ENCODE data around the gene IDH2. TPM values are rescaled to one million over a fixed set of nuclear protein-coding genes. Genes with fewer than 3 reads are reported as not detected.

Gene IDH2
- total and polyA plus RNA-seq, 10 of the 15 experiments (the other 5 are each of a cell fraction or from before 2014, with no cell fraction given) = 2.3 to 358 (median 242) TPM

GRCh38 chr15:90085565-90085964, 16.7 kb downstream of the IDH2 start:
- no peak for FAIRE-seq
- RAD21 ChIA-PET (ENCODE audit: unreplicated experiment) = interaction anchor here (0.5 to 2.8 kb wide), 5 partner anchors 85 to 324 kb away, joined by 3 to 21 read pairs (median 3); no protein-coding TSS in a partner anchor
- H3K9ac ChIP-seq (ENCODE audit: control insufficient read depth, insufficient read depth, low read length) = no peak overlapping the region

GRCh38 chr15:90084876-90085423, 17.3 kb downstream of the IDH2 start:
- ChIA-PET POLR2A (interaction anchor here (1.0 to 1.6 kb wide), 2 partner anchors 9 to 10 kb away, joined by 3 to 4 read pairs; no protein-coding TSS in a partner anchor), CTCF (interaction anchor here (0.6 to 3.0 kb wide), 9 partner anchors 8 to 324 kb away, joined by 3 to 26 read pairs (median 5); no protein-coding TSS in a partner anchor), SMC1A (ENCODE audit: uncharacterized antibody, unreplicated experiment) (interaction anchor here (1.0 to 1.7 kb wide), 5 partner anchors 81 to 210 kb away, joined by 3 to 8 read pairs (median 3); no protein-coding TSS in a partner anchor), RAD21 (ENCODE audit: unreplicated experiment) (interaction anchor here (0.5 to 2.8 kb wide), 5 partner anchors 36 to 324 kb away, joined by 3 to 21 read pairs (median 3); no protein-coding TSS in a partner anchor)
- ATAC-seq = no peak
- DNase-seq (ENCODE audit: low read depth, low spot score) = no peak
- H2AFZ ChIP-seq (ENCODE audit: control insufficient read depth, low read depth, low read length) = no peak overlapping the region
- 94% methylated on average over 18 of the region's 18 CpGs for WGBS (ENCODE audit: insufficient coverage, insufficient replicate concordance, low lambda C conversion rate, missing lambda C conversion rate)
- no peaks in the 10 kb centered on the region for H3K79me2 ChIP-seq (ENCODE audit: control insufficient read depth, insufficient read depth, low read length)
- H3K9me3 ChIP-seq (replicated peaks; ENCODE audit: control insufficient read depth, insufficient read depth, low read length) = no peaks in the 10 kb centered on the region
- no peaks in the 10 kb centered on the region for H3K27me3 ChIP-seq (replicated peaks in 1 of 2; ENCODE audit: control insufficient read depth in 2 of 2, insufficient read depth in 2 of 2, low read length in 1 of 2)
- H4K20me1 ChIP-seq (ENCODE audit: control insufficient read depth, insufficient read depth) = no peaks in the 10 kb centered on the region; the same call in 1 of the 2 replicates
- in situ Hi-C loops (cut with MboI) = no loop called here
- H3K4me2 ChIP-seq (ENCODE audit: control insufficient read depth, insufficient read depth) = no peak overlapping the region
- H3K9ac ChIP-seq (ENCODE audit: control insufficient read depth, insufficient read depth, low read length) = no peak overlapping the region
- no peak for FAIRE-seq
- H3K4me3 ChIP-seq = no peak overlapping the region
- no TSS peak for BruUV-seq (replicated peaks)
- no peaks in the 10 kb centered on the region for H3K4me1 ChIP-seq (ENCODE audit: control insufficient read depth, insufficient read depth, low read length)
- intact Hi-C loops (cut with micrococcal nuclease; ENCODE audit: unreplicated experiment) = loop anchor here (5.0 to 10.0 kb wide), 2 partner anchors 208 to 320 kb away; no protein-coding TSS in a partner anchor
- no peak overlapping the region for H3K27ac ChIP-seq (ENCODE audit: control insufficient read depth, insufficient read depth)
- H3K36me3 ChIP-seq (ENCODE audit: control insufficient read depth in 2 of 2, insufficient read depth in 2 of 2, low read length in 1 of 2) = peaks cover 25 to 34% of the 10 kb centered on the region in 2 experiments
- TF ChIP-seq PML (IDR thresholded peaks at IDR 0.05; ENCODE audit: low read length) (no peak), RELA (IDR thresholded peaks at IDR 0.05; ENCODE audit: borderline replicate concordance, partially characterized antibody) (no peak), NFXL1 (IDR thresholded peaks at IDR 0.05; ENCODE audit: borderline replicate concordance) (no peak), ZBTB40 (IDR thresholded peaks at IDR 0.05; ENCODE audit: borderline replicate concordance) (no peak), TARDBP (IDR thresholded peaks at IDR 0.05; ENCODE audit: borderline replicate concordance) (no peak), TAF1 (IDR thresholded peaks at IDR 0.05; ENCODE audit: borderline replicate concordance, low read depth, low read length) (no peak), IRF4 (IDR thresholded peaks at IDR 0.05; ENCODE audit: low read depth, low read length) (no peak), ATF3 (IDR thresholded peaks at IDR 0.05; ENCODE audit: borderline replicate concordance, extremely low read depth, low read depth, low read length) (no peak), SMARCA5 (IDR thresholded peaks at IDR 0.05) (no peak)

More at GRCh38 chr15:90085565-90085964, 16.7 kb downstream of the IDH2 start:
- POLR2A ChIA-PET = no interaction called here
- TF ChIP-seq NFYA (IDR thresholded peaks at IDR 0.05; ENCODE audit: borderline replicate concordance, low read depth, low read length) = no peak
- no peak for TF ChIP-seq EP300 (IDR thresholded peaks at IDR 0.05; ENCODE audit: borderline replicate concordance in 1 of 2, control insufficient read depth in 1 of 2, low read depth in 2 of 2, low read length in 2 of 2)
- no peak for TF ChIP-seq CBX3 (IDR thresholded peaks at IDR 0.05; ENCODE audit: borderline replicate concordance, low read depth)
- no peak for TF ChIP-seq SREBF2 (IDR thresholded peaks at IDR 0.05; ENCODE audit: low read length)
- H3K9me3 ChIP-seq (replicated peaks; ENCODE audit: control insufficient read depth, insufficient read depth, low read length) = no peaks in the 10 kb centered on the region
- CTCF ChIA-PET = interaction anchor here (0.6 to 3.0 kb wide), 14 partner anchors 9 to 346 kb away, joined by 3 to 26 read pairs (median 5); no protein-coding TSS in a partner anchor
- in situ Hi-C loops (cut with MboI) = no loop called here
- H3K27ac ChIP-seq (ENCODE audit: control insufficient read depth, insufficient read depth) = no peak overlapping the region
- no peaks in the 10 kb centered on the region for H3K4me1 ChIP-seq (ENCODE audit: control insufficient read depth, insufficient read depth, low read length)
- intact Hi-C loops (cut with micrococcal nuclease; ENCODE audit: unreplicated experiment) = loop anchor here (5.0 to 10.0 kb wide), 2 partner anchors 208 to 321 kb away; no protein-coding TSS in a partner anchor
- BruUV-seq (replicated peaks) = no TSS peak
- H3K4me2 ChIP-seq (ENCODE audit: control insufficient read depth, insufficient read depth) = no peak overlapping the region
- SMC1A ChIA-PET (ENCODE audit: uncharacterized antibody, unreplicated experiment) = interaction anchor here (1.0 to 1.7 kb wide), 5 partner anchors 82 to 211 kb away, joined by 3 to 8 read pairs (median 3); no protein-coding TSS in a partner anchor
- H4K20me1 ChIP-seq (ENCODE audit: control insufficient read depth, insufficient read depth) = no peaks in the 10 kb centered on the region; the same call in 1 of the 2 replicates
- DNase-seq (ENCODE audit: low read depth, low spot score) = no peak
- no peaks in the 10 kb centered on the region for H3K27me3 ChIP-seq (replicated peaks in 1 of 2; ENCODE audit: control insufficient read depth in 2 of 2, insufficient read depth in 2 of 2, low read length in 1 of 2)
- no peaks in the 10 kb centered on the region for H3K79me2 ChIP-seq (ENCODE audit: control insufficient read depth, insufficient read depth, low read length)
- WGBS (ENCODE audit: insufficient coverage, insufficient replicate concordance, low lambda C conversion rate, missing lambda C conversion rate) = 97% methylated on average over 3 of the region's 3 CpGs
- no peak for ATAC-seq
- no peak overlapping the region for H3K4me3 ChIP-seq
- H2AFZ ChIP-seq (ENCODE audit: control insufficient read depth, low read depth, low read length) = no peak overlapping the region
- peaks cover 25 to 30% of the 10 kb centered on the region in 2 experiments for H3K36me3 ChIP-seq (ENCODE audit: control insufficient read depth in 2 of 2, insufficient read depth in 2 of 2, low read length in 1 of 2)

Data from GM12878 (cell line).